OCI-LY1 (cell line): ENCODE results near the gene KCNIP3.

ENCODE experiments used
- CTCF ChIP-seq: fragments of 200-600 bp; sonication (generic), shearing (Covaris generic); IDR thresholded peaks from 2 replicates; pipeline ENCODE4 v1.5.1; 2017; ENCODE audit warnings: mild to moderate bottlenecking, antibody characterized with exemption, low read length, moderate library complexity, mixed read lengths
- EZH2 ChIP-seq: fragments of 200-600 bp; sonication (generic), shearing (Covaris generic); IDR thresholded peaks from 2 replicates; pipeline ENCODE4 v1.8.0; 2017; ENCODE audit warnings: borderline replicate concordance, mixed run types, mild to moderate bottlenecking, antibody characterized with exemption, low read length, moderate library complexity, mixed read lengths

GRCh38 chr2:95278051-95278471 is 19.1 kb upstream of the KCNIP3 start:
- TF ChIP-seq EZH2 (no peak), CTCF (no peak)
